ENCODE results near the gene SLAMF9. TPM values are rescaled to one million over a fixed set of nuclear protein-coding genes. Genes with fewer than 3 reads are reported as not detected.
"Not testable (repeated sequence)": the region's sequence is repeated elsewhere in the genome, so short reads cannot be mapped to it uniquely, and the experiment has no call there.

Gene SLAMF9
- polyA plus RNA-seq, 4 donors, result not detected

DNA sequence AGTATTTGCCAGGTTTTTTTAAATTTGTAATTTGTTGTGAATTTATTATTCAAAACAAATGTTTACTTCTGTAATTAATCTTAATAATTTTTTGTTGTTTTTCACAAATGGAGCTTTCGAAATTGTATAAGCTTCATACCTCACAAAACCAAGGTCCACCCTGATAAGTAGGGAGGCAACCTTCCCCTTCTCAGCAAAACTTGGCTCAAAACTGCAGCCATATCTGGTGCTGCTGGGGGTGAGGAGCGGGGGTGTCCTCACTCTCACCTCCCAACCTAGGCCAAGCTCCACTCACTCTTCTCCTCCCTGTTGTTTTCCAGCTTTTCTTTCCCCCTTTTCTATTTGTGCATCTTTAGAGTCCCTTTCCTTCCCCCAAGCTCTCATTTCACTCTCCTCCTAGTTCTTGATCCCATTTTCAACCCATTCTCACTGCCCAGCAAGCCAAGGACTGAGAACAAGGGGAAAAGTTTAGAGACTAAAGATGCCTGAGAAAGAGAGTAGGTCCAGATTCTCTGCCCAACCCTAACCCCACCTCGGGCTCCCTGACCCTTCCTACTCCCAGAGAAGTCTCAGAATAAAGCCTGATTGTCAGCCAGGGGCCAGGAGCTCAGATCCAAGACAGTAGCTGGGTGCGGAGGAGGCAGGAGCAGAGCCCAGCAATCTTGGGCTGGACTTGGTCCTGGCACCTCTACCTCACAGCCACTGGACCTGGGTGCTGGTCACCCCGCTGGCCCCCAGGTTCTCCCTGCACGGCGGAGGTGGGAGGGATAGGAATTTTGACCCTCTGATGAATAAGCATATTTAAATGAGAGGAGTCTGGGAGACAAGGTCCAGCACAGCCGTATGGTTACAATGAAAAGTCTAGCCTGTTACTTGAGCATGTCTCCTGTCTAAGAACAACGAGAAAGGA lies 45.8 kb downstream of the SLAMF9 start:
- no peak for DNase-seq (ENCODE audit: low read depth in 4 of 4, low spot score in 2 of 4)

DNA sequence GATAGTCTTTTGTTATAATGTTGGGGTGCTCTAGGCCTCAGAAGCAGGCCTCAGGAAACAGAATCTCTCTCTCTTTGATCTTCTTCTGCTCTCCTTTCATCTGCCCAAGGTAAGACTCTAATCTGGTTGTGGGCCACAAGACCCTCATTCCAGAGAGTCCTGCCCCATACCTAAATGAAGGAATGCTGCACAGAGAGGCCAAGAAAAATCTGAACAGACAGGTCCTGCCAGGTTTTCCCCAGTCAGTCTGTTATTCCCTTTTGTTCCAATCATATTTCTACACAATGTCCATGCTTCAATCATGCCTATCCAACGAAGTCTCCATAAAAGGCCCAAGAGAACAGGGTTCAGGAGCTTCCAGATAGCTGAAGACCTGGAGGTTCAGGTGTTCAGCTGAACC lies 47.1 kb downstream of the SLAMF9 start:
- DNase-seq (ENCODE audit: low read depth in 4 of 4, low spot score in 2 of 4), result no peak

DNA sequence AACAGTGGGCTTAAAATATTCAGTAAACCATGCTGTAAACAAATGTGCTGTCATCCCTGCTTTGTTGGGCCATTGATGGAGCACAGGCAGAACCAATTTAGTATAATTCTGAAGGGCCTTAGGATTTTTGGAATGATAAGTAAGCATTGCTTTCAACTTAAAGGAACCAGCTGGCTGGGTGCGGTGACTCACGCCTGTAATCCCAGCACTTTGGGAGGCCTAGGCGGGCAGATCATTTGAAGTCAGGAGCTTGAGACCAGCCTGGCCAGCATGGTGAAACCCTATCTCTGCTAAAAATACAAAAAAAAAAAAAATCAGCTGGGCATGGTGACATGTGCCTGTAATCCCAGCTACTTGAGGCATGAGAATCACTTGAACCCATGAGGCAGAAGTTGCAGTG lies 50.0 kb downstream of the SLAMF9 start:
- not testable (repeated sequence) for DNase-seq (ENCODE audit: low read depth in 4 of 4, low spot score in 2 of 4)

DNA sequence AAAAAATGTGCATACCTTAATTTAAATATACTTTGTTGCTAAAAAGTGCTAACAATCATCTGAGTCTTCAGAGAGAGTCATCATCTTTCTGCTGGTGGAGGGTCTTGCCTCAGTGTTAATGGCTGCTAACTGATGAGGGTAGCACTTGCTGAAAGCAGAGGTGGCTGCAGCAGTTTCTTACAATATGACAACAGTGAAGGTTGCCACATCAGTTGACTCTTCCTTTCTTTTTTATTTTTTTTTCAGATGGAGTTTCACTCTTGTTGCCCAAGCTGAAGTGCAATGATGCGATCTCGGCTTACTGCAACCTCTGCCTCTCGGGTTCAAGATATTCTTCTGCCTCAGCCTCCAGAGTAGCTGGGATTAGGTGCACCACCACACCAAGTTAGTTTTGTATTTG lies 51.5 kb downstream of the SLAMF9 start:
- DNase-seq (ENCODE audit: low read depth in 4 of 4, low spot score in 2 of 4), result no peak

Other genes with a start within 250 kb of the SLAMF9 start
- not detected for gene CRP, start 239.6 kb downstream of the SLAMF9 start, polyA plus RNA-seq (ENCODE audit: insufficient read length in 4 of 4)
- gene DUSP23, start 173.3 kb downstream of the SLAMF9 start, polyA plus RNA-seq (ENCODE audit: insufficient read length in 4 of 4), result 10 to 100 TPM; 28.1 to 38.0 (median 30.8) TPM
- gene FCRL6, start 151.9 kb downstream of the SLAMF9 start, polyA plus RNA-seq (ENCODE audit: insufficient read length in 4 of 4), result under 1 TPM; 0.13 to 0.49 (median 0.38) TPM
- under 1 TPM; 0.44 to 0.59 (median 0.55) TPM for gene SLAMF8, start 127.4 kb downstream of the SLAMF9 start, polyA plus RNA-seq (ENCODE audit: insufficient read length in 4 of 4)
- gene VSIG8, start 91.6 kb downstream of the SLAMF9 start, polyA plus RNA-seq (ENCODE audit: insufficient read length in 4 of 4), result 1 to 10 TPM in 1 of 4 donors, under 1 TPM in 3; 0.39 to 1.2 (median 0.65) TPM
- 1 to 10 TPM; 3.7 to 5.2 (median 4.3) TPM for gene CFAP45, start 54.1 kb downstream of the SLAMF9 start, polyA plus RNA-seq (ENCODE audit: insufficient read length in 4 of 4)
- gene TAGLN2, start 28.7 kb downstream of the SLAMF9 start, polyA plus RNA-seq (ENCODE audit: insufficient read length in 4 of 4), result 100 to 1,000 TPM; 124 to 149 (median 130) TPM
- gene IGSF9, start 8.6 kb downstream of the SLAMF9 start, polyA plus RNA-seq (ENCODE audit: insufficient read length in 4 of 4), result 10 to 100 TPM in 3 of 4 donors, 1 to 10 TPM in 1; 10.0 to 26.1 (median 18.3) TPM
- 10 to 100 TPM; 10.8 to 14.9 (median 11.6) TPM for gene PIGM, start 77.8 kb upstream of the SLAMF9 start, polyA plus RNA-seq (ENCODE audit: insufficient read length in 4 of 4)
- 10 to 100 TPM; 23.4 to 30.9 (median 23.9) TPM for gene KCNJ10, start 115.9 kb upstream of the SLAMF9 start, polyA plus RNA-seq (ENCODE audit: insufficient read length in 4 of 4)
- gene KCNJ9, start 127.3 kb upstream of the SLAMF9 start, polyA plus RNA-seq (ENCODE audit: insufficient read length in 4 of 4), result under 1 TPM; 0.08 to 0.14 (median 0.12) TPM
- gene IGSF8, start 144.4 kb upstream of the SLAMF9 start, polyA plus RNA-seq (ENCODE audit: insufficient read length in 4 of 4), result 10 to 100 TPM; 26.9 to 43.7 (median 38.6) TPM
- 1 to 10 TPM; 3.9 to 5.7 (median 4.8) TPM for gene ATP1A2, start 161.5 kb upstream of the SLAMF9 start, polyA plus RNA-seq (ENCODE audit: insufficient read length in 4 of 4)
- gene ATP1A4, start 197.4 kb upstream of the SLAMF9 start, polyA plus RNA-seq (ENCODE audit: insufficient read length in 4 of 4), result under 1 TPM in 3 of 4 donors, not detected in 1; 0.04 to 0.43 (median 0.26) TPM
- gene CASQ1, start 236.3 kb upstream of the SLAMF9 start, polyA plus RNA-seq (ENCODE audit: insufficient read length in 4 of 4), result under 1 TPM; 0.13 to 0.63 (median 0.33) TPM